Activated B cell treated with CpG ODN at 0.5 μM for 24 hours (primary cell): ENCODE results near the gene CCDC63. TPM values are rescaled to one million over a fixed set of nuclear protein-coding genes. Genes with fewer than 3 reads are reported as not detected.

Source experiments
- ATAC-seq: fragments of 200-7000 bp; cut with Tn5 transposase; one replicate; pipeline ENCODE4 v1.10.0; 2021; ENCODE audit warnings: low read depth, mild to moderate bottlenecking, moderate library complexity
- CTCF ChIA-PET: fragments of 350-600 bp; sonication (Branson Sonifier 250); formaldehyde crosslinking; loops from one replicate; lab custom pipeline; 2021; ENCODE audit warnings: antibody characterized with exemption; lab: Charles Lee
- POLR2A ChIA-PET: fragments of 350-600 bp; sonication (Branson Sonifier 250); formaldehyde crosslinking; loops from one replicate; lab custom pipeline; 2021; ENCODE audit warnings: antibody characterized with exemption; lab: Charles Lee
- DNase-seq: peaks from one replicate; pipeline ENCODE4 v3.0.0; 2022
- H3K27ac Mint-ChIP-seq: one replicate; pipeline ENCODE4 v1.8.0; 2020; ENCODE audit warnings: mixed read lengths
- H3K27me3 Mint-ChIP-seq: one replicate; pipeline ENCODE4 v1.8.0; 2021; ENCODE audit warnings: mixed read lengths
- H3K36me3 Mint-ChIP-seq: one replicate; pipeline ENCODE4 v1.8.0; 2021; ENCODE audit warnings: low read depth, mixed read lengths
- H3K4me1 Mint-ChIP-seq: one replicate; pipeline ENCODE4 v1.8.0; 2021; ENCODE audit warnings: mixed read lengths
- H3K4me3 Mint-ChIP-seq: one replicate; pipeline ENCODE4 v1.8.0; 2020; ENCODE audit warnings: mild to moderate bottlenecking, mixed read lengths
- H3K9me3 Mint-ChIP-seq: one replicate; pipeline ENCODE4 v1.8.0; 2020; ENCODE audit warnings: mixed read lengths
- intact Hi-C: fragments of 100-400 bp; cut with micrococcal nuclease; formaldehyde crosslinking; loops from one replicate; pipeline ENCODE4 v1.15.1; 2024
- total RNA-seq: library from RNA; stranded (reverse); gene quantifications from 2 replicates; pipeline ENCODE4 v1.2.3, GENCODE V29; 2022
- TF ChIP-seq, protein P1 (sequence below): fragments of 200-600 bp; IDR thresholded peaks from one replicate; pipeline ENCODE4 v1.8.0; 2022; ENCODE audit warnings: antibody characterized with exemption, mild to moderate bottlenecking

The CCDC63 gene
- total RNA-seq, 1 donor from 2014 or later = not detected

GRCh38 chr12:110936367-110937103 lies 89.7 kb downstream of the CCDC63 start:
- H3K27ac Mint-ChIP-seq = no peak overlapping the region
- intact Hi-C loops = loop anchor here (1.0 to 5.0 kb wide), 4 partner anchors 42 to 591 kb away; no protein-coding TSS in a partner anchor
- POLR2A ChIA-PET = no interaction called here
- ATAC-seq (no peak), DNase-seq (no peak)
- CTCF ChIA-PET = interaction anchor here (1.0 to 1.4 kb wide), 4 partner anchors 338 to 378 kb away, joined by 3 to 4 read pairs (median 3); no protein-coding TSS in a partner anchor
- H3K4me1 Mint-ChIP-seq = peaks cover 6% of the 10 kb centered on the region
- no peaks in the 10 kb centered on the region for H3K9me3 Mint-ChIP-seq
- H3K36me3 Mint-ChIP-seq = no peaks in the 10 kb centered on the region
- no peak overlapping the region for H3K4me3 Mint-ChIP-seq
- H3K27me3 Mint-ChIP-seq = peaks cover 20% of the 10 kb centered on the region
- TF ChIP-seq, protein P1, sequence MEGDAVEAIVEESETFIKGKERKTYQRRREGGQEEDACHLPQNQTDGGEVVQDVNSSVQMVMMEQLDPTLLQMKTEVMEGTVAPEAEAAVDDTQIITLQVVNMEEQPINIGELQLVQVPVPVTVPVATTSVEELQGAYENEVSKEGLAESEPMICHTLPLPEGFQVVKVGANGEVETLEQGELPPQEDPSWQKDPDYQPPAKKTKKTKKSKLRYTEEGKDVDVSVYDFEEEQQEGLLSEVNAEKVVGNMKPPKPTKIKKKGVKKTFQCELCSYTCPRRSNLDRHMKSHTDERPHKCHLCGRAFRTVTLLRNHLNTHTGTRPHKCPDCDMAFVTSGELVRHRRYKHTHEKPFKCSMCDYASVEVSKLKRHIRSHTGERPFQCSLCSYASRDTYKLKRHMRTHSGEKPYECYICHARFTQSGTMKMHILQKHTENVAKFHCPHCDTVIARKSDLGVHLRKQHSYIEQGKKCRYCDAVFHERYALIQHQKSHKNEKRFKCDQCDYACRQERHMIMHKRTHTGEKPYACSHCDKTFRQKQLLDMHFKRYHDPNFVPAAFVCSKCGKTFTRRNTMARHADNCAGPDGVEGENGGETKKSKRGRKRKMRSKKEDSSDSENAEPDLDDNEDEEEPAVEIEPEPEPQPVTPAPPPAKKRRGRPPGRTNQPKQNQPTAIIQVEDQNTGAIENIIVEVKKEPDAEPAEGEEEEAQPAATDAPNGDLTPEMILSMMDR = no peak

GRCh38 chr12:110937104-110937641 lies 90.4 kb downstream of the CCDC63 start:
- ATAC-seq = peak; percentile 34
- Mint-ChIP-seq H3K9me3 (no peaks in the 10 kb centered on the region), H3K27ac (no peak overlapping the region), H3K4me1 (peaks cover 6% of the 10 kb centered on the region), H3K36me3 (no peaks in the 10 kb centered on the region), H3K4me3 (no peak overlapping the region), H3K27me3 (peaks cover 20% of the 10 kb centered on the region)
- intact Hi-C loops = loop anchor here (1.0 to 5.0 kb wide), 4 partner anchors 42 to 590 kb away; no protein-coding TSS in a partner anchor
- TF ChIP-seq, protein P1 = peak; percentile 95
- ChIA-PET POLR2A (no interaction called here), CTCF (interaction anchor here (0.9 to 1.4 kb wide), 5 partner anchors 44 to 381 kb away, joined by 3 to 4 read pairs (median 3); no protein-coding TSS in a partner anchor)
- peak; percentile 53 for DNase-seq

DNA sequence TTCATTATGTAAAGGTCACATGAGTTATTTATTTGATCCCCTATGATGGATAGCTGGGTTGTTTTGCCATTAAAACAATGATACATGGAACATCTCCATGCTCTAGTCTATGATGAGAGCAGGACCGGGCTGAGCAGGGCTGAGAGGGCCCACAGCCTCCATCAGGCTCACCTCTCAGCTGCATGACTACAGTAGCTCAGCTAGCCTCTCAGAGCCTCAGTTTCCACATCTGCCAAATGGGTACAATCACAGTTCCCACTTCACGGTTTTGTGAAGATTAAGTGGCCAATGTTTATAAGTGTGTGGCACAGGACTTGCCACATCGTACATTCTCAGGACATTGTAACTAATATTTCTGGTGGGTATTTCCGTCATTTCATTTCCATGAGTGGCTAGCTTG lies 93.5 kb downstream of the CCDC63 start:
- no peak for DNase-seq
- ChIA-PET POLR2A (no interaction called here), CTCF (interaction anchor here (0.6 kb wide), 1 partner anchor 326 kb away, joined by 3 read pairs; no protein-coding TSS in a partner anchor)
- H3K27ac Mint-ChIP-seq = no peak overlapping the region
- TF ChIP-seq, protein P1 = no peak
- no peak overlapping the region for H3K4me3 Mint-ChIP-seq
- peaks cover 6% of the 10 kb centered on the region for H3K9me3 Mint-ChIP-seq
- intact Hi-C loops = loop anchor here (5.0 kb wide), 1 partner anchor 732 kb away; no protein-coding TSS in a partner anchor
- H3K4me1 Mint-ChIP-seq = peaks cover 6% of the 10 kb centered on the region
- peaks cover 17% of the 10 kb centered on the region for H3K27me3 Mint-ChIP-seq
- H3K36me3 Mint-ChIP-seq = no peaks in the 10 kb centered on the region
- no peak for ATAC-seq

DNA sequence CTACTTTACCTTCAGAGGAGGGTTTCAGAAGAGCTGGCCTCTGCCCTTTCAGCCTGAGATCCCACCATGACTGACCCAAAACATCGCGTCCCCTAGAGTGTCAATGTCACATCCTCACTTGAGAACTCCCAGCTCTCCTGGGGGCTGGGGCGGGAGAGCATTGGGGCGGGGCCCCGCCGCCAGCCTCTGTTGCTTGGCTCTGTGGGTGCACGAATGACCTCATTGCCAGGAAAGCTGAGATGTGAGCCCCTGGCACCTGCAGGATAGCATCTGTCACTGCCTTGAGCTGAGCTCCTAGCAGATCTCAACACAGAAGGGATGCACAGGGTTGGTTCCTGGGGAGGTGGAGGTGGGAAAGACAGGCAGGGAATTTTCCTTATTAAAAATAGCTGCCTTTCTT lies 94.1 kb downstream of the CCDC63 start:
- Mint-ChIP-seq H3K9me3 (peaks cover 10% of the 10 kb centered on the region), H3K27ac (no peak overlapping the region), H3K27me3 (peaks cover 15% of the 10 kb centered on the region), H3K36me3 (no peaks in the 10 kb centered on the region), H3K4me3 (no peak overlapping the region), H3K4me1 (peaks cover 6% of the 10 kb centered on the region)
- CTCF ChIA-PET = interaction anchor here (0.7 kb wide), 1 partner anchor 47 kb away, joined by 3 read pairs; no protein-coding TSS in a partner anchor
- ATAC-seq (no peak), DNase-seq (no peak)
- intact Hi-C loops = loop anchor here (5.0 kb wide), 1 partner anchor 731 kb away; no protein-coding TSS in a partner anchor
- TF ChIP-seq, protein P1 = no peak
- POLR2A ChIA-PET = no interaction called here

DNA sequence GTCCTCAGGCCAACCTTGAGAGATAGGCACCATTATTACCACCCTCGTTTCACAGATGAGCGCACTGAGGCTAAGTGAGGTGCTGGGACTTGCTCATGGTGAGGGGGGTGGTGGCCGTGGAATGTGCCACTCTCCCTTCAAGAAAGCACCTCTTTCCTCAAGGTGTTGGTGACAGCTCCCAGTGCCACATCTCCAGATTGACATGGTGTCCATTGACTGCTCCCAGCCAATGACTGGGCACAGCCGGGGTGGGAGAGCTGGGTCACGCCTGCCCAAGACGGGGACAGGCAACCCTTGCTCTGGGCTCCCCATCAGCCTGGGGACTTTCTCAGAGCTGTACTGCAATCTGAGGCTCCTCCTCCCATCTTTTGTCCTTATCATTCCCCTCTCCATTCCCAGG lies 94.6 kb downstream of the CCDC63 start:
- Mint-ChIP-seq H3K27me3 (peaks cover 12% of the 10 kb centered on the region), H3K27ac (no peak overlapping the region), H3K4me3 (no peak overlapping the region), H3K36me3 (no peaks in the 10 kb centered on the region), H3K9me3 (peaks cover 15% of the 10 kb centered on the region), H3K4me1 (peaks cover 6% of the 10 kb centered on the region)
- DNase-seq (no peak), ATAC-seq (no peak)
- intact Hi-C loops = loop anchor here (5.0 kb wide), 1 partner anchor 731 kb away; no protein-coding TSS in a partner anchor
- ChIA-PET POLR2A (no interaction called here), CTCF (interaction anchor here (0.7 kb wide), 1 partner anchor 47 kb away, joined by 3 read pairs; no protein-coding TSS in a partner anchor)
- TF ChIP-seq, protein P1 = no peak
